K562 (cell line): ENCODE data around the gene MRI1. TPM values are rescaled to one million over a fixed set of nuclear protein-coding genes. Genes with fewer than 3 reads are reported as not detected.

Experiments used
- ARID3A ChIP-seq: IDR thresholded peaks from 2 replicates; pipeline ENCODE4 v1.6.1; 2012; ENCODE audit warnings: low read depth, low read length, improper control_type of control experiment, borderline replicate concordance
- BRD4 ChIP-seq: fragments of 200-600 bp; sonication (generic); IDR thresholded peaks from 2 replicates; pipeline ENCODE4 v1.6.1; 2017; ENCODE audit warnings: inconsistent platforms
- E2F8 ChIP-seq: fragments of 450-650 bp; IDR thresholded peaks from 2 replicates; pipeline ENCODE4 v1.7.1; 2018; ENCODE audit warnings: mild to moderate bottlenecking, low read depth; ENCODE audit not compliant: partially characterized antibody
- HCFC1 ChIP-seq: IDR thresholded peaks from 2 replicates; pipeline ENCODE4 v1.6.1; 2012; ENCODE audit warnings: low read depth, low read length, improper control_type of control experiment
- HNRNPK ChIP-seq: fragments of 200-400 bp; formaldehyde crosslinking; IDR thresholded peaks from one replicate; pipeline ENCODE4 v1.6.1; 2018; ENCODE audit warnings: mild to moderate bottlenecking, low read depth, low read length; ENCODE audit not compliant: poor library complexity, severe bottlenecking
- HNRNPUL1 ChIP-seq: fragments of 200-400 bp; formaldehyde crosslinking; IDR thresholded peaks from 2 replicates; pipeline ENCODE4 v1.6.1; 2017; ENCODE audit warnings: low read length
- JUN ChIP-seq, 2 experiments: sonication (generic) in 1 of 2; formaldehyde crosslinking in 1 of 2; IDR thresholded peaks; 2 replicates each; pipeline versions ENCODE4 v1.6.1 to v1.8.0; 2012 to 2022; ENCODE audit warnings: borderline replicate concordance in 2 of 2, mild to moderate bottlenecking in 2 of 2, improper control_type of control experiment in 1 of 2, low read depth in 1 of 2, low read length in 1 of 2, missing genetic modification reagents in 1 of 2
- KDM5B ChIP-seq: fragments of 200-600 bp; sonication (generic); IDR thresholded peaks from 2 replicates; pipeline ENCODE4 v1.6.1; 2012; ENCODE audit warnings: low read depth, mild to moderate bottlenecking, moderate library complexity, low read length, control low read depth, inconsistent platforms; ENCODE audit not compliant: insufficient replicate concordance
- LARP7 ChIP-seq: fragments of 450-650 bp; IDR thresholded peaks from 2 replicates; pipeline ENCODE4 v1.6.1; 2016
- MAFF ChIP-seq: IDR thresholded peaks from 2 replicates; pipeline ENCODE4 v1.6.1; 2012; ENCODE audit warnings: low read length, improper control_type of control experiment
- NUFIP1 ChIP-seq: fragments of 450-650 bp; IDR thresholded peaks from 2 replicates; pipeline ENCODE4 v1.6.1; 2018; ENCODE audit not compliant: partially characterized antibody
- PHF8 ChIP-seq: fragments of 200-600 bp; sonication (generic); IDR thresholded peaks from 2 replicates; pipeline ENCODE4 v1.6.1; 2012; ENCODE audit warnings: mixed run types, mild to moderate bottlenecking, inconsistent platforms, low read length, moderate library complexity, borderline replicate concordance
- THAP7 ChIP-seq: fragments of 250-450 bp; sonication (Bioruptor Pico); IDR thresholded peaks from 2 replicates; pipeline ENCODE4 v1.5.0; 2021
- VEZF1 ChIP-seq: fragments of 200-800 bp; sonication (Bioruptor generic); IDR thresholded peaks from 2 replicates; pipeline ENCODE4 v1.6.1; 2017; ENCODE audit warnings: missing genetic modification characterization, missing compliant biosample characterization
- ZNF347 ChIP-seq: fragments of 450-650 bp; formaldehyde crosslinking; IDR thresholded peaks from 2 replicates; pipeline ENCODE4 v1.4.0; 2020; ENCODE audit warnings: low read depth, mild to moderate bottlenecking, moderate library complexity
- ZNF639 ChIP-seq, 2 experiments: fragments of 200-800 bp in 1 of 2; sonication (Bioruptor generic) in 1 of 2; sonication (generic) in 1 of 2; formaldehyde crosslinking in 1 of 2; IDR thresholded peaks in 1 of 2; conservative IDR thresholded peaks in 1 of 2; 2 replicates each; pipeline versions ENCODE4 v1.5.0 to v1.6.1; 2016 to 2020; ENCODE audit warnings: missing compliant biosample characterization in 1 of 2, missing genetic modification characterization in 1 of 2, missing genetic modification reagents in 1 of 2
- polyA plus RNA-seq, 8 experiments: library from polyadenylated mRNA; depleted of rRNA in 4 of 8; stranded (reverse) in 5 of 8; unstranded in 3 of 8; fragments of >200 nt; fragmentation: Nextera tagmentation in 2 of 8; fragmentation: Illumina TruSeq in 1 of 8; extraction: Ambion mirVana in 2 of 8; extraction: Trizol in 1 of 8; gene quantifications; 2 replicates each; pipeline versions ENCODE4 v1.2.1 to v1.2.3, GENCODE V29; 2011 to 2014; ENCODE audit warnings: inconsistent platforms in 1 of 8, missing spikeins in 1 of 8
- total RNA-seq, 7 experiments: library from RNA; depleted of rRNA in 6 of 7; stranded (reverse); fragments of >200 nt in 6 of 7; fragmentation: Illumina TruSeq in 2 of 7; extraction: Trizol in 2 of 7; gene quantifications; 2 replicates each; pipeline versions ENCODE4 v1.2.1 to v1.2.3, GENCODE V29; 2011 to 2021; ENCODE audit warnings: low replicate concordance in 1 of 7

Gene MRI1
- total and polyA plus RNA-seq, 9 of the 15 experiments (the other 6 are each of a cell fraction or from before 2014, with no cell fraction given), result 5.5 to 57.4 (median 28.2) TPM

GRCh38 chr19:13817615-13818371, 53.5 kb downstream of the MRI1 start (continued):
- TF ChIP-seq VEZF1 (CRISPR knock-in tag), result peak; percentile 38
- TF ChIP-seq ZNF347 (CRISPR knock-in tag), result no peak
- TF ChIP-seq LARP7, result no peak
- peak; percentile 34 for TF ChIP-seq KDM5B
- peak; percentile 93 for TF ChIP-seq E2F8
- TF ChIP-seq MAFF, result no peak
- TF ChIP-seq ARID3A, result no peak
- TF ChIP-seq NUFIP1, result no peak
- no peak for TF ChIP-seq HCFC1
- no peak for TF ChIP-seq ZNF639 (CRISPR knock-in tag; conservative IDR thresholded peaks at IDR 0.05 in 1 of 2, IDR thresholded peaks at IDR 0.05 in 1 of 2)
- TF ChIP-seq HNRNPUL1, result no peak
- no peak for TF ChIP-seq HNRNPK
- TF ChIP-seq JUN (IDR thresholded peaks at IDR 0.05; ENCODE audit: borderline replicate concordance, low read depth, low read length), result no peak
- TF ChIP-seq JUN (CRISPR knock-in tag; IDR thresholded peaks at IDR 0.05; ENCODE audit: borderline replicate concordance), result no peak
- no peak for TF ChIP-seq BRD4
- peak; percentile 31; the same call in 1 of the 2 replicates for TF ChIP-seq THAP7
- TF ChIP-seq PHF8, result peak; percentile 56; the same call in 1 of the 2 replicates
